Caki2 (cell line): ENCODE data around the gene NDFIP1. TPM values are rescaled to one million over a fixed set of nuclear protein-coding genes. Genes with fewer than 3 reads are reported as not detected.
A peak's percentile ranks its signal among the peaks of the same experiment; 100 is the strongest.
"Not testable (repeated sequence)": the region's sequence is repeated elsewhere in the genome, so short reads cannot be mapped to it uniquely, and the experiment has no call there.

Experiments
- DNase-seq: peaks from one replicate; pipeline ENCODE4 v3.0.0-alpha.2; 2015; ENCODE audit warnings: low read depth
- in situ Hi-C: cut with HindIII; loops from 2 replicates; pipeline ENCODE4 v1.10.0; 2016; ENCODE audit warnings: low sequenced_read_pairs, low pct_unique_long_range_greater_than_20kb, mixed read lengths
- total RNA-seq: library from RNA; depleted of rRNA; stranded (reverse); fragments of >200 nt; shearing (Covaris generic); gene quantifications from 2 replicates; pipeline ENCODE4 v1.2.3, GENCODE V29; 2014; ENCODE audit warnings: low replicate concordance

NDFIP1 gene
- total RNA-seq, 1 experiment from 2014 or later, result 99.1 TPM

- DNase-seq, result no peak
- in situ Hi-C loops, result no loop called here
These were observed 20.5 kb upstream of the NDFIP1 start for GRCh38 chr5:142087920-142088679.

- in situ Hi-C loops, DNase-seq: not testable (repeated sequence)
These were observed 19.6 kb upstream of the NDFIP1 start for GRCh38 chr5:142088855-142089479.

GRCh38 chr5:142091012-142091411 is 17.6 kb upstream of the NDFIP1 start:
- no peak for DNase-seq
- in situ Hi-C loops, result no loop called here

GRCh38 chr5:142091922-142092321 is 16.7 kb upstream of the NDFIP1 start:
- in situ Hi-C loops, result no loop called here
- no peak for DNase-seq

GRCh38 chr5:142095035-142095434 is 13.5 kb upstream of the NDFIP1 start:
- in situ Hi-C loops, result no loop called here
- no peak for DNase-seq

GRCh38 chr5:142095651-142096330 is 12.8 kb upstream of the NDFIP1 start:
- DNase-seq, result no peak
- in situ Hi-C loops, result no loop called here

GRCh38 chr5:142096382-142096781 is 12.2 kb upstream of the NDFIP1 start:
- no peak for DNase-seq
- in situ Hi-C loops, result no loop called here

- in situ Hi-C loops, result no loop called here
- DNase-seq, result no peak
These were observed 10.9 kb upstream of the NDFIP1 start for GRCh38 chr5:142097681-142098080.

- in situ Hi-C loops, result no loop called here
- DNase-seq, result no peak
These were observed 10.3 kb upstream of the NDFIP1 start for GRCh38 chr5:142098275-142098674.

GRCh38 chr5:142098931-142099330 is 9.6 kb upstream of the NDFIP1 start:
- DNase-seq, result no peak
- in situ Hi-C loops, result no loop called here

GRCh38 chr5:142100307-142100706 is 8.3 kb upstream of the NDFIP1 start:
- in situ Hi-C loops, result no loop called here
- no peak for DNase-seq

- DNase-seq, result no peak
- in situ Hi-C loops, result no loop called here
These were observed 5.4 kb upstream of the NDFIP1 start for GRCh38 chr5:142102980-142103740.

GRCh38 chr5:142104491-142104890 is 4.1 kb upstream of the NDFIP1 start:
- no peak for DNase-seq
- in situ Hi-C loops, result no loop called here

GRCh38 chr5:142106061-142106460 is 2.5 kb upstream of the NDFIP1 start:
- DNase-seq, result no peak
- in situ Hi-C loops, result no loop called here

- no peak for DNase-seq
- in situ Hi-C loops, result no loop called here
These were observed 1.4 kb upstream of the NDFIP1 start for GRCh38 chr5:142107036-142107735.

GRCh38 chr5:142107736-142108431 is 695 bp upstream of the NDFIP1 start:
- in situ Hi-C loops, result no loop called here
- DNase-seq, result no peak

- DNase-seq, result peak; percentile 12
These were observed 909 bp downstream of the NDFIP1 start for GRCh38 chr5:142109331-142110045.

More at GRCh38 chr5:142109331-142110045, 909 bp downstream of the NDFIP1 start:
- in situ Hi-C loops, result no loop called here
